Right renal cortex interstitium (tissue), 3 donors: ENCODE measurements around the gene RYR1. TPM values are rescaled to one million over a fixed set of nuclear protein-coding genes. Genes with fewer than 3 reads are reported as not detected.
"Not testable (repeated sequence)": the region's sequence is repeated elsewhere in the genome, so short reads cannot be mapped to it uniquely, and the experiment has no call there.

Experiments
- DNase-seq, 3 donors: peaks; one replicate each; pipeline ENCODE4 v3.0.0-alpha.2; 2013; ENCODE audit warnings: low read depth in 3 of 3, low spot score in 2 of 3
- polyA plus RNA-seq, 3 donors: library from polyadenylated mRNA; unstranded; fragments of 120-200 nt; gene quantifications; one replicate each; pipeline ENCODE4 v1.2.1, GENCODE V29; 2013; ENCODE audit not compliant: insufficient read length in 3 of 3

Gene RYR1
- polyA plus RNA-seq, 3 donors: 4.2 to 5.0 (median 4.6) TPM

- no peak for DNase-seq
Observed at GRCh38 chr19:38425810-38426466, 7.6 kb upstream of the RYR1 start, which contains the start of gene RASGRP4. TSS of gene RASGRP4 (minus strand) at chr19:38426219. CDS start at chr19:38426091, 128 bp downstream.

GRCh38 chr19:38427035-38427677 lies 6.3 kb upstream of the RYR1 start:
- not testable (repeated sequence) for DNase-seq

GRCh38 chr19:38429055-38429810 lies 4.3 kb upstream of the RYR1 start:
- no peak for DNase-seq

GRCh38 chr19:38429811-38430156 lies 3.7 kb upstream of the RYR1 start:
- DNase-seq: no peak

- DNase-seq: no peak
Observed at GRCh38 chr19:38430931-38431330, 2.6 kb upstream of the RYR1 start.

DNA sequence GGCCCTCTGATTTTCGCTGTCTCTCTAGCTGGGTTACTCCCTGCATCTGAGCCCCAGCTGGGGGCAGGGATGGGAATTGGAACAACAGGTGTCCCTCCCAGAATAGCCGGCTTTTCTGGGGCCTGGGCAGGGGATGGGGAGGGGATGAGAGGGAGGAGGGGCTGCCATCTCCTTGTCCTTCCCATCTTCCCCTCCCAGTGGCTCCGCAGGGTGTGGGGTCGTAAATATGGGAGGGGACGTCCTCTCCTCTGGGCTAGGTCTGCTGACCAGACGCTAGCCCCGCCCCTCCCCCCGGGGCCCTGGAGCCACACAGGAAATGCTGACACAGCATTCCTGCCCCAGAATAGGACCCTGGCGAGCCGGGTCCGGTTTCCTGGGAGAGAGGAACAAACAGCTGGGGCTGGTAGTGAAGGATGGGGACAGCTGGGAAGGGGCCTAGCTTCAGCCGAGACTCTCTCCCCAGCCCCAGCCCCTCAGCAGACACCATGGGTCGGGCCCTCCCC lies 1.1 kb downstream of the RYR1 start:
- DNase-seq: no peak

DNA sequence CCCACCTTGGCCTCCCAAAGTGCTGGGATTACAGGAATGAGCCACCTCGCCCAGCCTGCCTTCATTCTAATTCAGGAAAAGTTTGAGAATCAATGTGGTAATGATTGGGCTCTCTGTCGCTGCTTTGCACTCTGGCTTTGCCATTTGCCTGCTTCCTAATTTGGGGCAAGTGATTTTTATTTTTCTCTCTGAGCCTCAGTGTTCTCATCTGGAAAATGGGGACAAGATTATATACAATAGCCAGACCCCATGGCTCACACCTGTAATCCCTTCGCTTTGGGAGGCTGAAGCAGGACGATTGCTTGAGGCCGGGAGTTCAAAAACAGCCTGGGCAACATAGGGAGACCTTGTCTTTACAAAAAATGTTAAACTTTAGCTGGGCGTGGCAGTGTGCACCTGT lies 3.8 kb downstream of the RYR1 start:
- no peak for DNase-seq

- no peak for DNase-seq
Observed at GRCh38 chr19:38437917-38438316, 4.4 kb downstream of the RYR1 start.

DNA sequence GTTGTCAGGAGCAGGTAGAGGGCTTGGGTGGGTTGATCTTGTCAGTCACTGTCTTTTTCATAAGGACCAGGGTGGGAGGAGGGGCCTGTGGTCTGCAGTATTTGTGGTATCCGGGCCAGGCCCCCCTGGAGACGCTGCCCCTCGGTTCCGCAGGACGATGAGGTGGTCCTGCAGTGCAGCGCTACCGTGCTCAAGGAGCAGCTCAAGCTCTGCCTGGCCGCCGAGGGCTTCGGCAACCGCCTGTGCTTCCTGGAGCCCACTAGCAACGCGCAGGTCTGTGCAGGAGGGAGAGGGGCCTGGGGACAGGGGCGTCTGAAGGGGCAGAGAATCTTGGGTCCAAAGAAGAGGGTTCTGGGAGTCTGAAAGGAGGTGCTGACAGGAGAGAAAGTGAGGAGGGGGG lies 7.1 kb downstream of the RYR1 start:
- DNase-seq: no peak

- no peak for DNase-seq
Observed at GRCh38 chr19:38441657-38442348, 8.3 kb downstream of the RYR1 start.

GRCh38 chr19:38442736-38443135 lies 9.2 kb downstream of the RYR1 start:
- DNase-seq: no peak

- no peak for DNase-seq
Observed at GRCh38 chr19:38443458-38443999, 10.0 kb downstream of the RYR1 start.

- DNase-seq: no peak
Observed at GRCh38 chr19:38444026-38444425, 10.5 kb downstream of the RYR1 start.

DNA sequence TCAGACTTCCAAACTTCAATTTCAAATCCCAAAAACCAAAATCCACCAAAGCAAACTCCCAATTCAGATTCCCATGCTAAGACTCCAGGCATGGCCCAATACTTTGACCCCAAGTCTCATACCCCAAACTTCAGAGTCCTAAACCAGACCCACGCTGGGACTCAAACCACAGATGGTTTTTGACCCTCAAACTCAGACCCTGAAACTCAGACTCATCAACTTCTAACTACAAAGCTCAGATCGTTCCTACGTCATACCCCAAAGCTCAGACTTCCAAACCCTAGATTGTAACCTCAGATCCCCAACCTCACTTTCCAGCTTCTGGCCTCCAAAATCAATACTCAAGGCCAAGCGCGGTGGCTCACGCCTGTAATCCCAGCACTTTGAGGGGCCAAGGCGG lies 11.9 kb downstream of the RYR1 start:
- no peak for DNase-seq

DNA sequence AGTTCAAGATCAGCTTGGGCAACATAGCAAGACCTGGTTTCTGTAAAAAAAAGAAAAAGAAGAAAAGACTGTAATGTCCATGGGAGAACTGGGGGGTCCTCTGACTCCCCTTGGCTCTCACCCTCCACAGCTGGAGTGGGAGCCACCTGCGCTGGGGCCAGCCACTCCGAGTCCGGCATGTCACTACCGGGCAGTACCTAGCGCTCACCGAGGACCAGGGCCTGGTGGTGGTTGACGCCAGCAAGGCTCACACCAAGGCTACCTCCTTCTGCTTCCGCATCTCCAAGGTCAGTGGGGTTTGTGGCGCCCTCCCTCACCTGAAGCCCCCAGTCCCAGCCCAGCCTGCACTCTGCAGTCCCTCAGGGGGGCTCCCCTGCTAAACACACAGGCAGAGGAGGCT lies 14.7 kb downstream of the RYR1 start:
- DNase-seq: no peak

DNA sequence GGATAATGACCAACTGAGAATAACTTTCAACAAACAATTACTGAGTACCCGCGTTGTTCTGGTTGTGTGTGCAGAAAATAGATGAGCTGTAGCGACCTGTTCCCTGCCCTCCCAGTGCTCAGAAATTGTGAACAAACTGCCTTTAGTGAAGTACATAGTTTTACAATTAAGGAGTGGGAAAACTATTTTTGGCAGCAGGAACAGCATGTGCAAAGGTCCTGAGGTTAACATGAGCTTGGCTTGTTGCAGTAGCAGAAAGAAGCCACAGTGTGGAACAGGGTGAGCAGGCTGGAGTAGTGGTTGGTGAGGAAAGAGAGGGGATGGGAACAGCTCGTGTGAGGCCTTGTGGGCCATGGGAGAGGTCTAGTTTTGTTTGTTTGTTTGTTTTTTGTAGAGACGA lies 16.0 kb downstream of the RYR1 start:
- DNase-seq: no peak

GRCh38 chr19:38451036-38451435 lies 17.5 kb downstream of the RYR1 start:
- DNase-seq: no peak

DNA sequence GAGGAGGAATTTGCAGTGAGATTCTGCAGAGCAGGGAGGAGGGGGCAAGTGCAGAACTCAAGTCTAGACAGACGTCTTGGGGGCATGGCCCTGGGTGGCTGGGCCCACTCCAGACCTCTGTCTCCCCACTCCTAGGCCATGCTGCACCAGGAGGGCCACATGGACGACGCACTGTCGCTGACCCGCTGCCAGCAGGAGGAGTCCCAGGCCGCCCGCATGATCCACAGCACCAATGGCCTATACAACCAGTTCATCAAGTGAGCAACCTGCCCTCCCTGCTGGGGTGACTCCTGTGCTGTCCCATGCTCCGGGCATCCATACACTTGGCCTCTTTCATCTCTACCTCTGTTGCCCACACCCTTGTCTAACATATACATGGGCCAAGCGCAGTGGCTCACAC lies 18.1 kb downstream of the RYR1 start:
- DNase-seq: no peak

GRCh38 chr19:38452430-38453366 lies 19.2 kb downstream of the RYR1 start:
- DNase-seq: no peak

GRCh38 chr19:38453596-38453995 lies 20.1 kb downstream of the RYR1 start:
- DNase-seq: no peak
